ENCODE data around the gene USP48. TPM values are rescaled to one million over a fixed set of nuclear protein-coding genes. Genes with fewer than 3 reads are reported as not detected.
A peak's percentile ranks its signal among the peaks of the same experiment; 100 is the strongest.

Gene USP48
- total RNA-seq, 4 donors from 2014 or later, result 11.5 to 24.4 (median 14.5) TPM

DNA sequence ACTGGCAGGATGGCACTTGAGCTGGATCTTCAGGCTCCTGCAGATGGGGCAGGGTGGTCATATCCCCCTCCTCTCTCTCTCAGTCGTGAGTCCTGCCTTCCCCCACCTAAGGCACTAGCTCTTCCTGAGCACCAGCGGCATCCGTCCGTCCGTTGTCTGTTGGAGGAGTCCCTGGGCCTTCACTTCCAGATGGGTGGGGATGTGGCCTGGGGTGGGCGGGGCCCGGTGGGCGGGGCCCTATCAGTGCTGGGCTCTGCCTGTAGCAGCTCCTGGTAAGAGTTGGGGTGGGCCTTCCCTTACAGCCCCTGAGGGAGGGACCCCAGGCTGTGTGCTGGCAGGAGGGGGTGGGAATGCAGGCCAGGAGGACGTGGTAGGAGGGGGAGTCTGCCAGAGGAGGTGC is 39.4 kb upstream of the USP48 start:
- in situ Hi-C loops (cut with MboI; ENCODE audit: low sequenced_read_pairs in 4 of 4), result no loop called here
- no peaks in the 10 kb centered on the region for H3K9me3 ChIP-seq

DNA sequence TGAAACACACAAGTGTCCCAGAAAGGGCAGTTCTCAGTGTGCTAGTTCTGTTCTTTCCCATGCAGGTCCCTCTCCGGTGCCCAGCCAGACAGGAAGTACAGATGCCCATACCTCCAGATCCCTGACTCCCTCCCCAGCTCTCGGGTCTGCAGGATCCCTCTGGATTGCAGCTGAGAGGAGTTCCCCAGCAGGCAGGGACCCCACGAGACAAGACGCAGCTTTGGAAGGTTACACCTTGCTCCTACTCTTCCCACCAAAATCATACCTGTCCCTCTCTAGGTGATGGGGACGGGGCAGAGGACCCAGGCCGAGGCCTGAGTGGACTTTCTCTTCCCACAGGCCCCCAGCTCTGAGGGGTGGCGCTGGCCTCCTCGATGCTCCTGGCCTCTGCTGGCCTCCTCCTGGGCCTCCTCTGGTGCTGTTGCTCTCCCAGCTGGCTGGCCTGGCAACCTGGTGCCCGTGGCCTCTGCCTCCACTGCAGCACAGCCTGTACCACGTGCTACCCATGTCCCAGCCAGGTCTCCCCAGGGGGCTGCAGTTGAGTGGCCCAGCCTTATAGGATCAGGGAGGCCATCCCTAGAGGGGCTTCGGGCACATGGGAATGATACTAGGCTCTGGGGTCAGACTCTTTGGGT is 38.6 kb upstream of the USP48 start:
- in situ Hi-C loops (cut with MboI; ENCODE audit: low sequenced_read_pairs in 4 of 4), result no loop called here
- Histone ChIP-seq H3K27ac (no peak overlapping the region), H3K4me3 (no peak overlapping the region), H3K27me3 (no peaks in the 10 kb centered on the region), H3K36me3 (peaks cover 0 to 38% of the 10 kb centered on the region in 2 donors), H3K9me3 (no peaks in the 10 kb centered on the region), H3K4me1 (no peaks in the 10 kb centered on the region)
- DNase-seq, result no peak
- intact Hi-C loops (cut with DNase I; ENCODE audit: low total_unique reads), result no loop called here
- TF ChIP-seq, protein P1, sequence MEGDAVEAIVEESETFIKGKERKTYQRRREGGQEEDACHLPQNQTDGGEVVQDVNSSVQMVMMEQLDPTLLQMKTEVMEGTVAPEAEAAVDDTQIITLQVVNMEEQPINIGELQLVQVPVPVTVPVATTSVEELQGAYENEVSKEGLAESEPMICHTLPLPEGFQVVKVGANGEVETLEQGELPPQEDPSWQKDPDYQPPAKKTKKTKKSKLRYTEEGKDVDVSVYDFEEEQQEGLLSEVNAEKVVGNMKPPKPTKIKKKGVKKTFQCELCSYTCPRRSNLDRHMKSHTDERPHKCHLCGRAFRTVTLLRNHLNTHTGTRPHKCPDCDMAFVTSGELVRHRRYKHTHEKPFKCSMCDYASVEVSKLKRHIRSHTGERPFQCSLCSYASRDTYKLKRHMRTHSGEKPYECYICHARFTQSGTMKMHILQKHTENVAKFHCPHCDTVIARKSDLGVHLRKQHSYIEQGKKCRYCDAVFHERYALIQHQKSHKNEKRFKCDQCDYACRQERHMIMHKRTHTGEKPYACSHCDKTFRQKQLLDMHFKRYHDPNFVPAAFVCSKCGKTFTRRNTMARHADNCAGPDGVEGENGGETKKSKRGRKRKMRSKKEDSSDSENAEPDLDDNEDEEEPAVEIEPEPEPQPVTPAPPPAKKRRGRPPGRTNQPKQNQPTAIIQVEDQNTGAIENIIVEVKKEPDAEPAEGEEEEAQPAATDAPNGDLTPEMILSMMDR (IDR thresholded peaks at IDR 0.05 in 4 of 5, conservative IDR thresholded peaks at IDR 0.05 in 1 of 5), result no peak
- no peak for TF ChIP-seq POLR2A (IDR thresholded peaks at IDR 0.05)
- ATAC-seq, result no peak

More for the DNA sequence above, 39.4 kb upstream of the USP48 start:
- ATAC-seq, result peak in 1 of 2 donors; percentile 24
- TF ChIP-seq, protein P1 (IDR thresholded peaks at IDR 0.05 in 4 of 5, conservative IDR thresholded peaks at IDR 0.05 in 1 of 5), result no peak
- TF ChIP-seq POLR2A (IDR thresholded peaks at IDR 0.05), result no peak
- no peak overlapping the region for H3K27ac ChIP-seq
- no peak overlapping the region for H3K4me3 ChIP-seq
- no peak for DNase-seq
- H3K27me3 ChIP-seq, result no peaks in the 10 kb centered on the region
- intact Hi-C loops (cut with DNase I; ENCODE audit: low total_unique reads), result no loop called here
- H3K36me3 ChIP-seq, result peaks cover 0 to 46% of the 10 kb centered on the region in 2 donors
- no peaks in the 10 kb centered on the region for H3K4me1 ChIP-seq

DNA sequence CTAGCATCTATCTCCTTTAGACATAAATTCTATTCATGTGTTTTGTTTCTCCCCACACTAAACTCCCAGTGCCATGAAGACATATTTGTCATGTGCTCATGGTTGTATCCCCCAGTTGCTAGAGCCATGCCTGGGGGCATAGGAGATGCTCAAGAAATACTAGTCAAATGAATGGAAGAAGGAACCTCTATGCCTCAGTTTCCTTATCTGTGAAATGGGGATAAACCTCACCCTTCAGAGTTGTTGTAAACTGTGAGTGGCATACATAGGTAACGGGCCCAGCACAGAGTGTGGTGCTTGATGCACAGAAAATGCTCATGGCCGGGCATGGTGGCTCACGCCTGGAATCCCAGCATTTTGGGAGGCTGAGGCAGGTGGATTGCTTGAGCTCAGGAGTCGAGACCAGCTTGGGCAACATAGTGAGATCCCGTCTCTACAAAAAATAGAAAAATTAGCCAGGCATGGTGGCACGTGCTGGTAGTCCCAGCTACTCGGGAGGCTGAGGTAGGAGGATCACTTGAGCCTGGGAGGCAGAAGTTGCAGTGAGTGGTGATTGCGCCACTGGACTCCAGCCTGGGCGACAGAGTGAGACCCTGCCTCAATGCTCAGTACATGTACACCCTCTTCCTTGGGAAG is 37.8 kb upstream of the USP48 start:
- no peak for DNase-seq
- TF ChIP-seq, protein P1 (IDR thresholded peaks at IDR 0.05 in 4 of 5, conservative IDR thresholded peaks at IDR 0.05 in 1 of 5), result no peak
- TF ChIP-seq POLR2A (IDR thresholded peaks at IDR 0.05), result no peak
- Histone ChIP-seq H3K36me3 (peaks cover 0 to 31% of the 10 kb centered on the region in 2 donors), H3K9me3 (no peaks in the 10 kb centered on the region), H3K27me3 (no peaks in the 10 kb centered on the region), H3K27ac (no peak overlapping the region), H3K4me1 (no peaks in the 10 kb centered on the region), H3K4me3 (no peak overlapping the region)
- in situ Hi-C loops (cut with MboI; ENCODE audit: low sequenced_read_pairs in 4 of 4) (no loop called here), intact Hi-C loops (cut with DNase I; ENCODE audit: low total_unique reads) (no loop called here)
- ATAC-seq, result no peak

DNA sequence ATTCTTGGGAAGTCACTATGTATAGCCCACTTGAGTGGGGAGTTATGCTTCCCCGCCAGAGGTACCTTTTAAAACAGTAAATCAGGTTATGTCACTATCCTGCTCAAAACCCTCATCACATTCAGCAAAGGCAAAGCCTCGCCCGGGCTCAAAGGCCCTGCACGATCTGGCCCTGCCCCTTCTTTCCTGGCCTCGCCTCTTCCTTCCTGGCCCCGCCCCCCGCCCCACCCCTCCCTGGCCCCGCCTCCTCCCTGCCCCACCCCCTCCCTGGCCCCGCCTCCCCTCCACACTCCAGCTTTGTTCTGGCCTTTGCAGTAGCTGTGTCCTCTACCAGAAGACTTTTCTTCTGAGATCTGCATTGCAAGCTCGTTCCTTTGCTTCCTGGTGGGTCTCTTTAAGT is 35.7 kb upstream of the USP48 start:
- Histone ChIP-seq H3K27ac (no peak overlapping the region), H3K27me3 (peaks cover 9 to 13% (median 9%) of the 10 kb centered on the region in 3 donors), H3K4me1 (no peaks in the 10 kb centered on the region), H3K9me3 (no peaks in the 10 kb centered on the region), H3K4me3 (no peak overlapping the region), H3K36me3 (peaks cover 0 to 13% of the 10 kb centered on the region in 2 donors)
- intact Hi-C loops (cut with DNase I; ENCODE audit: low total_unique reads) (no loop called here), in situ Hi-C loops (cut with MboI; ENCODE audit: low sequenced_read_pairs in 4 of 4) (no loop called here)
- TF ChIP-seq, protein P1 (IDR thresholded peaks at IDR 0.05 in 4 of 5, conservative IDR thresholded peaks at IDR 0.05 in 1 of 5), result no peak
- no peak for TF ChIP-seq POLR2A (IDR thresholded peaks at IDR 0.05)
- ATAC-seq (peak; percentile 38 to 40), DNase-seq (no peak)

All from gastrocnemius medialis (tissue), 4 donors.